Thyroid gland (tissue), 4 donors: ENCODE data around the gene PPARG. TPM values are rescaled to one million over a fixed set of nuclear protein-coding genes. Genes with fewer than 3 reads are reported as not detected.

Experiments
- DNase-seq, 2 donors: peaks; one replicate each; pipeline ENCODE4 v3.0.0-alpha.2; 2019
- H3K27ac ChIP-seq, 3 donors: fragments of 200-600 bp; sonication (generic); 1 replicate in 2 of 3; 2 replicates in 1 of 3; pipeline ENCODE4 v1.5.1; 2016 to 2019; ENCODE audit warnings: mild to moderate bottlenecking in 1 of 3, moderate library complexity in 1 of 3
- H3K27me3 ChIP-seq: fragments of 200-600 bp; sonication (generic); one replicate; pipeline ENCODE4 v1.5.1; 2019
- H3K36me3 ChIP-seq, 2 donors: fragments of 200-600 bp; sonication (generic); one replicate each; pipeline ENCODE4 v1.5.1; 2016 to 2019
- H3K4me1 ChIP-seq, 2 donors: fragments of 200-600 bp; sonication (generic); one replicate each; pipeline ENCODE4 v1.5.1; 2017 to 2019
- H3K4me3 ChIP-seq, 3 donors: fragments of 200-600 bp; sonication (generic); replicated peaks in 1 of 3; 1 replicate in 2 of 3; 2 replicates in 1 of 3; pipeline ENCODE4 v1.5.1; 2016; ENCODE audit warnings: mild to moderate bottlenecking in 1 of 3
- H3K9me3 ChIP-seq: fragments of 200-600 bp; sonication (generic); one replicate; pipeline ENCODE4 v1.5.1; 2017
- POLR2A ChIP-seq, 2 donors: fragments of 450-650 bp; IDR thresholded peaks; one replicate each; pipeline ENCODE4 v1.6.1; 2017; ENCODE audit warnings: antibody characterized with exemption in 2 of 2, mild to moderate bottlenecking in 2 of 2, moderate library complexity in 1 of 2
- WGBS, 2 donors: methylation state at CpG; one replicate each; pipeline ENCODE4 v1.1.5; 2017; 5-methylcytosine and 5-hydroxymethylcytosine counted together
- intact Hi-C: fragments of 100-400 bp; cut with DNase I; formaldehyde crosslinking; loops from one replicate; pipeline ENCODE4 v1.15.1; 2023
- total RNA-seq, 4 donors: library from RNA; depleted of rRNA; stranded (reverse); fragments of >200 nt; gene quantifications; one replicate each; pipeline ENCODE4 v1.2.3, GENCODE V29; 2016
- TF ChIP-seq, protein P1 (sequence below), 6 experiments: fragments of 200-600 bp in 3 of 6; fragments of 450-650 bp in 3 of 6; sonication (generic) in 3 of 6; IDR thresholded peaks; one replicate each; pipeline ENCODE4 v1.5.1; 2016 to 2019; ENCODE audit warnings: antibody characterized with exemption in 6 of 6, mild to moderate bottlenecking in 2 of 6, inconsistent platforms in 1 of 6, moderate library complexity in 1 of 6

Gene PPARG
- total RNA-seq, 4 donors from 2014 or later, result 20.0 to 27.3 (median 23.7) TPM

- no peaks in the 10 kb centered on the region for H3K27me3 ChIP-seq
- WGBS, 2 donors, result 81 to 86% methylated on average over 4 of the region's 4 CpGs
- no peaks in the 10 kb centered on the region for H3K4me1 ChIP-seq
- H3K27ac ChIP-seq, result no peak overlapping the region
- intact Hi-C loops, result no loop called here
- no peak overlapping the region for H3K4me3 ChIP-seq
- TF ChIP-seq, protein P1, sequence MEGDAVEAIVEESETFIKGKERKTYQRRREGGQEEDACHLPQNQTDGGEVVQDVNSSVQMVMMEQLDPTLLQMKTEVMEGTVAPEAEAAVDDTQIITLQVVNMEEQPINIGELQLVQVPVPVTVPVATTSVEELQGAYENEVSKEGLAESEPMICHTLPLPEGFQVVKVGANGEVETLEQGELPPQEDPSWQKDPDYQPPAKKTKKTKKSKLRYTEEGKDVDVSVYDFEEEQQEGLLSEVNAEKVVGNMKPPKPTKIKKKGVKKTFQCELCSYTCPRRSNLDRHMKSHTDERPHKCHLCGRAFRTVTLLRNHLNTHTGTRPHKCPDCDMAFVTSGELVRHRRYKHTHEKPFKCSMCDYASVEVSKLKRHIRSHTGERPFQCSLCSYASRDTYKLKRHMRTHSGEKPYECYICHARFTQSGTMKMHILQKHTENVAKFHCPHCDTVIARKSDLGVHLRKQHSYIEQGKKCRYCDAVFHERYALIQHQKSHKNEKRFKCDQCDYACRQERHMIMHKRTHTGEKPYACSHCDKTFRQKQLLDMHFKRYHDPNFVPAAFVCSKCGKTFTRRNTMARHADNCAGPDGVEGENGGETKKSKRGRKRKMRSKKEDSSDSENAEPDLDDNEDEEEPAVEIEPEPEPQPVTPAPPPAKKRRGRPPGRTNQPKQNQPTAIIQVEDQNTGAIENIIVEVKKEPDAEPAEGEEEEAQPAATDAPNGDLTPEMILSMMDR (IDR thresholded peaks at IDR 0.05), result no peak
- TF ChIP-seq POLR2A (IDR thresholded peaks at IDR 0.05), result no peak
- no peaks in the 10 kb centered on the region for H3K36me3 ChIP-seq
- no peak for DNase-seq
- H3K9me3 ChIP-seq, result no peaks in the 10 kb centered on the region
These were observed 37.0 kb downstream of the PPARG start for GRCh38 chr3:12325586-12326515.

GRCh38 chr3:12327021-12327420 lies 38.2 kb downstream of the PPARG start:
- TF ChIP-seq, protein P1 (IDR thresholded peaks at IDR 0.05), result no peak
- no peak for TF ChIP-seq POLR2A (IDR thresholded peaks at IDR 0.05)
- no peaks in the 10 kb centered on the region for H3K9me3 ChIP-seq
- H3K4me3 ChIP-seq, result no peak overlapping the region
- no peaks in the 10 kb centered on the region for H3K4me1 ChIP-seq
- no peak for DNase-seq
- WGBS, 2 donors, result 86 to 89% methylated on average over 5 of the region's 5 CpGs
- H3K36me3 ChIP-seq, result no peaks in the 10 kb centered on the region
- H3K27ac ChIP-seq, result no peak overlapping the region
- intact Hi-C loops, result no loop called here
- no peaks in the 10 kb centered on the region for H3K27me3 ChIP-seq

GRCh38 chr3:12328132-12328836 lies 39.4 kb downstream of the PPARG start:
- no peaks in the 10 kb centered on the region for H3K9me3 ChIP-seq

DNA sequence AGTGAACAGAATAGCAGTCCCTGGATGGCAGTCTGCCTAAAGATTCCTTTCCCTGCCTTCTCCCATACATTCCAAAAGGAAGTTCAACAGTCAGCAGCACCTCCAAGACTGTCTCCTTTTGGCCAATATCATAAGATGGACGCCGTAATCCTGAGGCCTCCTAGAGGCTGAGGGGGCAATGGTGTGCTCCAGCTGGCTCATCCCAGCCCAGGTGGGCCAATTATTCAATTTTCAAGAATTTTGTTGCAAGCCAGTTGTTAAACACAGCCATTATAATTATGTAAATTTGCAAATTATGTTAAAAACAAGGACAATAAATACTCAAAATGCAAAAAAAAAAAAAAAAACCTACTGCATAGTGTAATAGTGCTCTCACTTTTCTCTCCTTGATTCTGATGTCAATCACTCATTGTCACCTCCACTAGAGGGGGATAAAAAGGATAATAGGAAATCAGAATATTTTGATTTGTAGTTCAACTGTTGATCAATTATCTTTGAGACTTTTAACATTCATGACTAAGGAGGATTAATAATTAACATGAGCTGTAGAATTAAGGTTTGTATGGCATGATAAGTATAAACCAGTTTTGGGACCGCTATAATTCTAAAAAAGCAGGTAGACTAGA lies 40.1 kb downstream of the PPARG start:
- H3K4me3 ChIP-seq, result no peak overlapping the region
- H3K27me3 ChIP-seq, result no peaks in the 10 kb centered on the region
- H3K36me3 ChIP-seq, result no peaks in the 10 kb centered on the region
- WGBS, 2 donors, result 88 to 89% methylated on average over 3 of the region's 3 CpGs
- no peak overlapping the region for H3K27ac ChIP-seq
- H3K4me1 ChIP-seq, result no peaks in the 10 kb centered on the region
- no peaks in the 10 kb centered on the region for H3K9me3 ChIP-seq
- DNase-seq, result no peak
- TF ChIP-seq, protein P1 (IDR thresholded peaks at IDR 0.05), result no peak
- TF ChIP-seq POLR2A (IDR thresholded peaks at IDR 0.05), result no peak
- intact Hi-C loops, result no loop called here

More at GRCh38 chr3:12328132-12328836, 39.4 kb downstream of the PPARG start:
- no peak overlapping the region for H3K4me3 ChIP-seq
- no peak overlapping the region for H3K27ac ChIP-seq
- H3K27me3 ChIP-seq, result no peaks in the 10 kb centered on the region
- no peak for DNase-seq
- intact Hi-C loops, result no loop called here
- no peaks in the 10 kb centered on the region for H3K36me3 ChIP-seq
- TF ChIP-seq, protein P1 (IDR thresholded peaks at IDR 0.05), result no peak
- TF ChIP-seq POLR2A (IDR thresholded peaks at IDR 0.05), result no peak
- WGBS, 2 donors, result 77 to 81% methylated on average over 8 of the region's 8 CpGs
- no peaks in the 10 kb centered on the region for H3K4me1 ChIP-seq
